ENCODE results near the gene ARHGAP25. TPM values are rescaled to one million over a fixed set of nuclear protein-coding genes. Genes with fewer than 3 reads are reported as not detected.
"Not testable (repeated sequence)": the region's sequence is repeated elsewhere in the genome, so short reads cannot be mapped to it uniquely, and the experiment has no call there.

Gene ARHGAP25
- total RNA-seq, 1 experiment from 2014 or later = not detected

GRCh38 chr2:68774569-68775271 lies 40.1 kb downstream of the ARHGAP25 start:
- in situ Hi-C loops (cut with HindIII; ENCODE audit: low pct_unique_long_range_greater_than_20kb, low sequenced_read_pairs) = no loop called here
- DNase-seq (ENCODE audit: low read depth) = no peak

GRCh38 chr2:68775272-68775842 lies 40.7 kb downstream of the ARHGAP25 start:
- DNase-seq (ENCODE audit: low read depth) = no peak
- in situ Hi-C loops (cut with HindIII; ENCODE audit: low pct_unique_long_range_greater_than_20kb, low sequenced_read_pairs) = no loop called here

- no peak for DNase-seq (ENCODE audit: low read depth)
These were observed 41.5 kb downstream of the ARHGAP25 start for GRCh38 chr2:68776124-68776523.

GRCh38 chr2:68779595-68779994 lies 45.0 kb downstream of the ARHGAP25 start:
- in situ Hi-C loops (cut with HindIII; ENCODE audit: low pct_unique_long_range_greater_than_20kb, low sequenced_read_pairs) = no loop called here
- DNase-seq (ENCODE audit: low read depth) = no peak

More at GRCh38 chr2:68776124-68776523, 41.5 kb downstream of the ARHGAP25 start:
- in situ Hi-C loops (cut with HindIII; ENCODE audit: low pct_unique_long_range_greater_than_20kb, low sequenced_read_pairs) = no loop called here

GRCh38 chr2:68784188-68784587 lies 49.6 kb downstream of the ARHGAP25 start:
- in situ Hi-C loops (cut with HindIII; ENCODE audit: low pct_unique_long_range_greater_than_20kb, low sequenced_read_pairs) = no loop called here
- no peak for DNase-seq (ENCODE audit: low read depth)

DNA sequence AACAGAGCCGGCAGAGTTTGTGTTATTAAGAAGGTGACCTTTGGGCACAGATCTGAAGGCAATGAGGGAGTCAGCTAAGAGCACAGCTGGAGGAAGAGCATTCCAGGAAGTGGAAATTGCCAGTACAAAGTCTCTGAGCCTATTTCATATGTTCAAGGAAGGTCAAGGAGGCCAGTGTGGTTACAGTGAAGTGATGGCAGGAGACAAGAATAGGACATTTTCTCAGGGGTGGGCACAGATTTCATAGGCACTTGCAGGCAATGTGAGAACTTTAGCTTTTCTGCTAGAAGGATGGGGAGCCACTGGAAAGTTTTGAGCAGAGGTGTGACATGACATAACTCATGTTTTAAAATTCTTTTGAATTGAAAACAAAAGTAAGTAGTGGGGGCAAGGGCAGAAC lies 50.3 kb downstream of the ARHGAP25 start:
- no peak for DNase-seq (ENCODE audit: low read depth)
- in situ Hi-C loops (cut with HindIII; ENCODE audit: low pct_unique_long_range_greater_than_20kb, low sequenced_read_pairs) = no loop called here

GRCh38 chr2:68787356-68787755 lies 52.7 kb downstream of the ARHGAP25 start:
- in situ Hi-C loops (cut with HindIII; ENCODE audit: low pct_unique_long_range_greater_than_20kb, low sequenced_read_pairs) = no loop called here
- no peak for DNase-seq (ENCODE audit: low read depth)

- DNase-seq (ENCODE audit: low read depth) = no peak
- in situ Hi-C loops (cut with HindIII; ENCODE audit: low pct_unique_long_range_greater_than_20kb, low sequenced_read_pairs) = no loop called here
These were observed 55.0 kb downstream of the ARHGAP25 start for GRCh38 chr2:68789603-68790002.

DNA sequence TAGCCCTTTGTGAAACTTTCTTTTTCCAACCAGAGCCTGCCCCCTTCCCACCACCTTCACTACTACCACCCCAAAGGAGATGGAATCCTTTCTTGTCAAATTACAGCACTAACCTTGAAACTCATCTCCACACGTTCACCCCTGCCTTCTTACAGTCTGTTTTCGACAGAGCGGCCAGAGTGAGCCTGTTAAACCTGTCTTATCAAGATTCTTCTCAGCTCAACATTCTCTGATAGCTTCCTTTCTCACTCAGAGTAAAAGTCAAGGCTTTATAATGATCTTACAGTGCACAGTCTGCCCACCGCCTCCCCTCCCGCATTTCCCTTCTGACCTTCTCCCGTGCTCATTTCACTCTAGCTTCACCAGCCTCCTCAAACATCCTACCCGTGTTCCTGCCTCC lies 56.0 kb downstream of the ARHGAP25 start:
- in situ Hi-C loops (cut with HindIII; ENCODE audit: low pct_unique_long_range_greater_than_20kb, low sequenced_read_pairs) = no loop called here
- no peak for DNase-seq (ENCODE audit: low read depth)

- in situ Hi-C loops (cut with HindIII; ENCODE audit: low pct_unique_long_range_greater_than_20kb, low sequenced_read_pairs) = no loop called here
- DNase-seq (ENCODE audit: low read depth) = no peak
These were observed 57.3 kb downstream of the ARHGAP25 start for GRCh38 chr2:68791914-68792313.

DNA sequence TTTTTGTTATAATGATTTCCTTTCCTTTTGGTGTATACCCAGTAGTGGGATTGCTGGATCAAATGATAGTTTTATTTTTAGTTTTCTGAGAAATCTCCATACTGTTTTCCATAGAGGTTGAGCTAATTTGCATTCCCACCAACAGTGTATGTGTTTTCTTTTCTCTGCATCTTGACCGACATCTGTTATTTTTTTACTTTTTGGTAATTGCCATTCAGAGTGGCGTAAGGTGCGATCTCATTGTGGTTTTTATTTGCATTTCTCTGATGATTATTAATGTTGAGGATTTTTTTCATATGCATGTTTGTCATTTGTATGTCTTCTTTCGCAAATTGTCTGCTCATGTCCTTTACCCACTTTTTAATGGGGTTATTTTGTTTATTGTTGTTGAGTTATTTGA lies 58.1 kb downstream of the ARHGAP25 start:
- in situ Hi-C loops (cut with HindIII; ENCODE audit: low pct_unique_long_range_greater_than_20kb, low sequenced_read_pairs) = no loop called here

DNA sequence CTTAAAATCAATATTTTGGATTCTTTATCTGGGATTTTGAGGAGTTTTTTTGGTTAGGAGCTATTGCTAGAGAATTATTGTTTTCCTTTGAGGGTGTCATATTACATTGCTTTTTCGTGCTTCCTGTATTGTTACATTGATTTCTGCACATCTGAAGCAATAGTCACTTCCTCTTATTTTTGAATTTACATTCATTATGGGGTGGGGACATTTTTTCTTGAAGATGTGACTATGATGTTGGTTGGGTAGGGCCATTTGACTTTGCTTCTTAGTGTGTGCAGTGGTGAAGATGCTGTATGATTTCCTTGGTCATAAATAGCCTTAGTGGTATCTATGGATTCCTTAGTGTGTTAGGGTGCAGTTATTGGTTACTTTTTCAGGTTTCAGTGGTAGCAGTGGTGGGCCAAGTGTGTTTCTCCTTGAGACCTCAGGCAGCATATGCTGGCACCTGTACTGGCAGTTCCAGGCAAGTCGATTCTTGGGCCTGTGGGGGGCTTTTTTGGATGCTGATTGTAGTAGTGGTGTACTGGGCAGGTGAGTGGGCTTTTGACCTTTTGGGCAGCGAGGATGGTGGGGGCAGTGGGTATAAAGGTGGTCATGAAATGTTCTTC lies 61.8 kb downstream of the ARHGAP25 start:
- in situ Hi-C loops (cut with HindIII; ENCODE audit: low pct_unique_long_range_greater_than_20kb, low sequenced_read_pairs) = no loop called here
- no peak for DNase-seq (ENCODE audit: low read depth)

More for the DNA sequence above, 58.1 kb downstream of the ARHGAP25 start:
- DNase-seq (ENCODE audit: low read depth) = no peak

DNA sequence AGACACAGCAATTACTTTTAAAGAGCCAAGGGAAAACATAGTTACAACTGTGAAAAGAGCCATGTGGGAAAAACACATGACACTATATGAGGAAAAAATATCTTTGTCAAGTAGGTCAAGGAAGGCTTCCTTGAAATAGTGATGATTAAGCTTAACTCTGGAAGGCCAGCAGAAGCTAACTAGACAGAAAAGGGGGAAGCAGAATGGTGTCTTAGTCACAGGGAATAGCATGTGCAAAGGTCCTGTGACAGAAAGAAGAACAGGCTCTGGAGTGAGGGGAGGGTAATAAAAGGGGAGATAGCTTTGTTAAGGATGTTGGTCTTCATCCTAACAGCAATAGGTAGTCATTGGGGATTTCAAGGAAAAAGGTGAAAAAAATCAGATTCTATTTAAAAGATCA lies 64.0 kb downstream of the ARHGAP25 start:
- in situ Hi-C loops (cut with HindIII; ENCODE audit: low pct_unique_long_range_greater_than_20kb, low sequenced_read_pairs) = no loop called here
- DNase-seq (ENCODE audit: low read depth) = no peak

DNA sequence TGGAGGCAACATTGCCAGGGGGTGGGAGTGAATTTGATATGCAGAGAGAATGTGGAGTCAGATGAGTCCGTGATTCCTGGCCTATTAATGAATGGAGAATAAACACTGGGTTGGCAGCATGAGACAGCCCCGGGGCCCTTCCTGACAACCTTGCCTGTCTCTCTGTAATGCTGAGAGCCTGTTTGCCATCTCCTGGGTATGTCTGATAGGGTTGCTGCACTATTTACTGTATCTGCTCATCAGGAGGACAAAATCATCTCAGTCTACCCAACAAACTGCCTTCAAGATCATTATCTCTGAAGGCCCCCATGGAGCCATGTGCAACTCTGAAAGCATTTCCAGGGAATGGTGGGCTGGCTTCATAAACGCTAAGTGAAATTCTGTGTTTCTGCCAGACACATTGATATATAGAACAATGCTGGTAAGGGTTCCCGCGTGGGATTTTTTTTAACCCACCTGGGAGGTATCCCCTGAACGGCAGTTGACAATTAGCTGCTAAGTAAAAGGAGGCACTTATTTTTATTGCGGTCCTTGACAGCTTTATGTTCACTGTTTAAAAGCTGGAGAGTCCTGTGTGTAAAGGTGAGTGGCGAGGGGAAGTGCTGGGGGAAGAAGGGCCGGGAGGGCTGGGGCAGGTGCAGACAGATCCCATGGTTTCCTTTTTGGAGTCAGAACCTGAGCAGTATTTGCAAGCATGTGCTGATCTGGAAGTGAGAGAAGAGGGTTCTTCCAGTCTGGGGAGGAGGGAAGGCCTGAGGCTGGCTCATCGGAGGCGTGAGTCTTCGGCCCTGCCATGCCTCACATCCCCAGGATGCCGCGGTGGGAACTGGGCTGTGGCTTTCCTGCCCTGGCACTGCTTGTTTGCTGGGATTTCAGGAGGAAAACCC lies 64.8 kb downstream of the ARHGAP25 start:
- no peak for DNase-seq (ENCODE audit: low read depth)
- in situ Hi-C loops (cut with HindIII; ENCODE audit: low pct_unique_long_range_greater_than_20kb, low sequenced_read_pairs) = no loop called here

- in situ Hi-C loops (cut with HindIII; ENCODE audit: low pct_unique_long_range_greater_than_20kb, low sequenced_read_pairs) = no loop called here
- DNase-seq (ENCODE audit: low read depth) = no peak
These were observed 65.4 kb downstream of the ARHGAP25 start for GRCh38 chr2:68800027-68800401.

GRCh38 chr2:68800517-68800916 lies 65.9 kb downstream of the ARHGAP25 start:
- in situ Hi-C loops (cut with HindIII; ENCODE audit: low pct_unique_long_range_greater_than_20kb, low sequenced_read_pairs) = no loop called here
- no peak for DNase-seq (ENCODE audit: low read depth)

GRCh38 chr2:68802161-68802560 lies 67.5 kb downstream of the ARHGAP25 start:
- in situ Hi-C loops (cut with HindIII; ENCODE audit: low pct_unique_long_range_greater_than_20kb, low sequenced_read_pairs) = not testable (repeated sequence)

DNA sequence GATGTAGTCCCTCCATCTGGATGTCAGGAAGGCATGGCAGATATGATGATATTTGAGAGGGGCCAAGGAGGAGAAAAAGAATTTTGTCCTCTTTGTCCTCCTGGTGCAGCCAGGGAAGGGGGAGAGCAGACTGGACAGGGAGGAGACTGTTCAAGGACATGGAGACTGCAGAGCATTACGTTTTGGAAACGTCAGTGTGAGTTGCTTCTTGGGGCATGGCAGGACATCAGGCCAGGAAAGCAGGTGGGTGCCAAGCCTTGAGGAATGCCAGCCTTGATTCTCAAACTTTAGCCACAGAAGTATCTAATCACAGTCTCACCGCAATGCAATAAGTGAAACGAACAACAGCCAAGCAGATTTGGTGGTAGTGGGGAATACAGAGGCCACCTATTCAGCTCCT lies 70.4 kb downstream of the ARHGAP25 start:
- no peak for DNase-seq (ENCODE audit: low read depth)
- in situ Hi-C loops (cut with HindIII; ENCODE audit: low pct_unique_long_range_greater_than_20kb, low sequenced_read_pairs) = no loop called here

More at GRCh38 chr2:68802161-68802560, 67.5 kb downstream of the ARHGAP25 start:
- DNase-seq (ENCODE audit: low read depth) = not testable (repeated sequence)
